GM12878 (cell line): ENCODE data around the gene DCTN2. TPM values are rescaled to one million over a fixed set of nuclear protein-coding genes. Genes with fewer than 3 reads are reported as not detected.

Experiments used
- ATAC-seq: fragments of 200-7000 bp; cut with Tn5 transposase; 3 replicates; pipeline ENCODE4 v1.9.1; 2020; ENCODE audit warnings: mild to moderate bottlenecking, moderate library complexity
- BruUV-seq: library from RNA; stranded (reverse); fragments of 400-500 nt; replicated peaks from 2 replicates; lab custom pipeline; 2021; lab: Mats Ljungman, UMichigan
- CTCF ChIA-PET: fragments of 300-600 bp; sonication (Branson Sonifier 250); formaldehyde crosslinking; extraction: SDS; loops from one replicate; lab custom pipeline; 2021; ENCODE audit warnings: inconsistent platforms; lab: Yijun Ruan, JAX
- POLR2A ChIA-PET: fragments of 350-600 bp; formaldehyde crosslinking; extraction: SDS; loops from one replicate; lab custom pipeline; 2021; ENCODE audit warnings: inconsistent platforms; lab: Charles Lee
- RAD21 ChIA-PET: fragments of 300-600 bp; sonication (Branson Sonifier 250); formaldehyde crosslinking; loops from one replicate; lab custom pipeline; 2023; ENCODE audit warnings: antibody characterized with exemption; ENCODE audit not compliant: unreplicated experiment; lab: Charles Lee
- SMC1A ChIA-PET: fragments of 300-600 bp; sonication (Branson Sonifier 250); formaldehyde crosslinking; loops from one replicate; lab custom pipeline; 2023; ENCODE audit not compliant: unreplicated experiment, uncharacterized antibody; lab: Charles Lee
- DNase-seq: peaks from one replicate; pipeline ENCODE4 v3.0.0-alpha.2; 2011; ENCODE audit warnings: low read depth, low spot score
- FAIRE-seq: peaks from 3 replicates; lab custom pipeline; 2011; peaks lifted over from hg19 to GRCh38; lab: Jason Lieb, UNC
- H2AFZ ChIP-seq: 2 replicates; pipeline ENCODE4 v1.6.0; 2011; ENCODE audit warnings: low read depth, low read length, control low read depth; ENCODE audit not compliant: control insufficient read depth
- H3K27ac ChIP-seq: 2 replicates; pipeline ENCODE4 v1.5.1; 2011; ENCODE audit warnings: control low read depth; ENCODE audit not compliant: control insufficient read depth, insufficient read depth
- H3K27me3 ChIP-seq, 2 experiments: replicated peaks in 1 of 2; 2 replicates each; pipeline versions ENCODE4 v1.6.0 to v1.6.1; 2011; ENCODE audit warnings: low read length in 1 of 2; ENCODE audit not compliant: control insufficient read depth in 2 of 2, insufficient read depth in 2 of 2
- H3K36me3 ChIP-seq, 2 experiments: 2 replicates each; pipeline ENCODE4 v1.5.1; 2011; ENCODE audit warnings: low read length in 1 of 2; ENCODE audit not compliant: control insufficient read depth in 2 of 2, insufficient read depth in 2 of 2
- H3K4me1 ChIP-seq: 2 replicates; pipeline ENCODE4 v1.6.1; 2011; ENCODE audit warnings: mild to moderate bottlenecking, low read length, moderate library complexity, mixed read lengths; ENCODE audit not compliant: control insufficient read depth, insufficient read depth
- H3K4me2 ChIP-seq: 2 replicates; pipeline ENCODE4 v1.6.0; 2011; ENCODE audit warnings: control low read depth; ENCODE audit not compliant: control insufficient read depth, insufficient read depth
- H3K4me3 ChIP-seq: fragments of 200-600 bp; sonication (generic); 2 replicates; pipeline ENCODE4 v1.5.1; 2016
- H3K79me2 ChIP-seq: 2 replicates; pipeline ENCODE4 v1.6.0; 2011; ENCODE audit warnings: low read length; ENCODE audit not compliant: control insufficient read depth, insufficient read depth
- H3K9ac ChIP-seq: 2 replicates; pipeline ENCODE4 v1.8.0; 2011; ENCODE audit warnings: low read length, control low read depth, mixed read lengths; ENCODE audit not compliant: control insufficient read depth, insufficient read depth
- H3K9me3 ChIP-seq: replicated peaks from 3 replicates; pipeline ENCODE4 v1.5.1; 2011; ENCODE audit warnings: mild to moderate bottlenecking, low read length; ENCODE audit not compliant: control insufficient read depth, insufficient read depth
- H4K20me1 ChIP-seq: 2 replicates; pipeline ENCODE4 v1.6.0; 2011; ENCODE audit not compliant: control insufficient read depth, insufficient read depth
- CHD1 ChIP-seq: IDR thresholded peaks from 2 replicates; pipeline ENCODE4 v1.6.1; 2012; ENCODE audit warnings: low read depth, low read length, improper control_type of control experiment
- CREB1 ChIP-seq: IDR thresholded peaks from 2 replicates; pipeline ENCODE4 v1.6.1; 2012; ENCODE audit warnings: low read depth, mild to moderate bottlenecking, inconsistent platforms
- FOXM1 ChIP-seq: IDR thresholded peaks from 2 replicates; pipeline ENCODE4 v1.6.1; 2012; ENCODE audit warnings: low read depth, mild to moderate bottlenecking, inconsistent platforms, low read length, moderate library complexity
- HSF1 ChIP-seq: fragments of 150-350 bp; IDR thresholded peaks from 2 replicates; pipeline ENCODE4 v1.6.1; 2014; ENCODE audit warnings: mild to moderate bottlenecking, low read depth, low read length
- MTA2 ChIP-seq: fragments of 450-650 bp; IDR thresholded peaks from 2 replicates; pipeline ENCODE4 v1.6.1; 2016; ENCODE audit warnings: low read depth, mild to moderate bottlenecking, moderate library complexity
- NFYA ChIP-seq: IDR thresholded peaks from 2 replicates; pipeline ENCODE4 v1.6.1; 2011; ENCODE audit warnings: low read depth, mild to moderate bottlenecking, low read length, improper control_type of control experiment, borderline replicate concordance
- NFYB ChIP-seq: IDR thresholded peaks from 2 replicates; pipeline ENCODE4 v1.6.1; 2011; ENCODE audit warnings: low read depth, mild to moderate bottlenecking, low read length, improper control_type of control experiment, moderate library complexity; ENCODE audit not compliant: insufficient read depth
- POLR2AphosphoS5 ChIP-seq: IDR thresholded peaks from 2 replicates; pipeline ENCODE4 v1.6.1; 2011; ENCODE audit warnings: mild to moderate bottlenecking, low read length, inconsistent platforms
- SIN3A ChIP-seq: IDR thresholded peaks from 2 replicates; pipeline ENCODE4 v1.6.1; 2012; ENCODE audit warnings: low read depth, low read length, improper control_type of control experiment
- USF2 ChIP-seq: IDR thresholded peaks from 2 replicates; pipeline ENCODE4 v1.6.1; 2011; ENCODE audit warnings: low read depth, low read length, improper control_type of control experiment, borderline replicate concordance
- WGBS: methylation state at CpG from one replicate; pipeline ENCODE4 v1.1.6; 2016; ENCODE audit warnings: low lambda C conversion rate; ENCODE audit not compliant: insufficient replicate concordance, insufficient coverage; ENCODE audit errors: missing lambda C conversion rate; 5-methylcytosine and 5-hydroxymethylcytosine counted together
- in situ Hi-C: fragments of 300-500 bp; cut with MboI; formaldehyde crosslinking; loops from 9 replicates; pipeline ENCODE4 v1.14.3; 2018; ENCODE audit warnings: mixed read lengths
- intact Hi-C: fragments of 100-400 bp; cut with micrococcal nuclease; formaldehyde crosslinking; loops from one replicate; pipeline ENCODE4 v1.14.2; 2022; ENCODE audit not compliant: unreplicated experiment
- polyA plus RNA-seq, 11 experiments: library from polyadenylated mRNA; depleted of rRNA in 4 of 11; unstranded in 6 of 11; stranded (reverse) in 5 of 11; fragments of >200 nt; fragmentation: Nextera tagmentation in 4 of 11; fragmentation: Illumina TruSeq in 1 of 11; extraction: Ambion mirVana in 4 of 11; extraction: Trizol in 1 of 11; gene quantifications; 1 replicate in 1 of 11; 2 replicates in 10 of 11; pipeline versions ENCODE4 v1.2.1 to v1.2.3, GENCODE V29; 2011 to 2016; ENCODE audit warnings: inconsistent platforms in 2 of 11, missing spikeins in 2 of 11, low read depth in 1 of 11
- total RNA-seq, 4 experiments: library from RNA; depleted of rRNA in 3 of 4; stranded (reverse); fragments of >200 nt in 3 of 4; fragmentation: Illumina TruSeq in 1 of 4; extraction: Trizol in 1 of 4; gene quantifications; 2 replicates each; pipeline versions ENCODE4 v1.2.1 to v1.2.3, GENCODE V29; 2013 to 2021
- TF ChIP-seq, protein P1 (sequence below): IDR thresholded peaks from 2 replicates; pipeline ENCODE4 v1.6.1; 2012; ENCODE audit warnings: improper control_type of control experiment, low read depth, low read length; ENCODE audit not compliant: insufficient replicate concordance

Gene DCTN2
- total and polyA plus RNA-seq, 10 of the 15 experiments (the other 5 are each of a cell fraction or from before 2014, with no cell fraction given), result 32.3 to 171 (median 100) TPM

DNA sequence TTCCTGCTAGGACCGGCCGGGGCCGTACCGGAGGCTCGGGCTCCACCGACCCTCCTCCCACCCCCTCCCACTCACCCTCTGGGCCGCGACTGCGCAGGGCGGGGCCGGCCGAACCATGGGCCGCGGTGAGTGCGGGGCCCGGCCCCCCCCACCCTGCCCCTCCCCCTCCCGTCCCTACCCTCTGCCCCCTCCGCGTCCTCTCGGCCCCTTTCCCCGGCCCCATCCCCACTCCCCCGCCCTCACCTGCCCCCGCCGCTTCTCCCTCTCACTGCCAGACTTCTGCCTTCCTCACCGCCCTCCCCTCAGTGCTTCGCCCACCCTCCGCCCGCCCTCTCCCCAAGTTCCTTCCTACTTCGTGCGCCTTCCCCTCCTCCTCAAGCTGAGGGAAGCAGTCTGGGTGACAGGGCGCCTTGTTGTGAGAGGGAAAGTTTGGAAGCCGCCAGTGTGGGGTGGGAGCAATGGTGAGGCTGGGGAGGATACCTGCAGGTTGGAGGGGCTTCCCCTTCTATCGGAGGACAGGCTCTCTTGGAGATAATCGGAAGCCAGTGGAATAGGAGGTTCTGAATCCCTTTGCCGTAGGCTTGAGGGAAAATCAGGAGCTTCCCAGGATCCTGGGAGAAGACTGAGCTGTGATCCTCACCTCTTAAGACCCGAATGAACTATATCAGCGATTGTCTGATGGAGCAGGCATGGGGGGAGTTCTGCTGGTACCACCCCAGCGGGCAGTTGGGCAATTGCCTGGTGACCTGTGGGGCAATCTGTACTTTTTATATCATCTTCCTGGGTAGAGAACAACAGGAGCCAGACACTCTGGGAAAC lies 23.9 kb downstream of the DCTN2 start (continued):
- TF ChIP-seq FOXM1 (no peak), POLR2AphosphoS5 (peak; percentile 28; the same call in 1 of the 2 replicates), SIN3A (0 out of 2 replicates have a peak, but pooled peaks have one; percentile 44), NFYB (no peak), CREB1 (peak; percentile 8; the same call in 1 of the 2 replicates)

- peak within 1 kb of the TSS; percentile 99 for H3K4me3 ChIP-seq
- H3K27ac ChIP-seq, result peak within 1 kb of the TSS; percentile 99
- no peaks in the 10 kb centered on the region for H3K9me3 ChIP-seq
- ChIA-PET CTCF (interaction anchor here (2.1 to 2.6 kb wide), 2 partner anchors 46 to 63 kb away, joined by 14 to 16 read pairs; partner anchors contain the start of gene GLI1), SMC1A (interaction anchor here (1.2 kb wide), 1 partner anchor 64 kb away, joined by 4 read pairs; no protein-coding TSS in a partner anchor), RAD21 (no interaction called here), POLR2A (interaction anchor here (2.2 kb wide), 1 partner anchor 23 kb away, joined by 11 read pairs; no protein-coding TSS in a partner anchor)
- ATAC-seq (peak; percentile 46), FAIRE-seq (peak; percentile 97), DNase-seq (peak; percentile 86)
- peaks cover 50% of the 10 kb centered on the region for H3K79me2 ChIP-seq
- peak within 1 kb of the TSS; percentile 86 for H2AFZ ChIP-seq
- peak within 1 kb of the TSS; percentile 96 for H3K4me2 ChIP-seq
- intact Hi-C loops (loop anchor here (2.0 to 5.0 kb wide), 3 partner anchors 25 to 60 kb away; partner anchors contain the start of genes ARHGAP9 and DCTN2), in situ Hi-C loops (no loop called here)
- no peaks in the 10 kb centered on the region for H4K20me1 ChIP-seq
- H3K4me1 ChIP-seq, result peaks cover 29% of the 10 kb centered on the region
- 1% methylated on average over 35 of the region's 57 CpGs for WGBS
- H3K27me3 ChIP-seq, result no peaks in the 10 kb centered on the region
- no TSS peak for BruUV-seq
- peaks cover 13 to 14% of the 10 kb centered on the region in 2 experiments; a peak in 3 of 4 replicates for H3K36me3 ChIP-seq
- peak within 1 kb of the TSS; percentile 91 for H3K9ac ChIP-seq
- TF ChIP-seq NFYA (no peak), MTA2 (peak; percentile 70), USF2 (peak; percentile 53), CHD1 (no peak), HSF1 (no peak)
- TF ChIP-seq, protein P1, sequence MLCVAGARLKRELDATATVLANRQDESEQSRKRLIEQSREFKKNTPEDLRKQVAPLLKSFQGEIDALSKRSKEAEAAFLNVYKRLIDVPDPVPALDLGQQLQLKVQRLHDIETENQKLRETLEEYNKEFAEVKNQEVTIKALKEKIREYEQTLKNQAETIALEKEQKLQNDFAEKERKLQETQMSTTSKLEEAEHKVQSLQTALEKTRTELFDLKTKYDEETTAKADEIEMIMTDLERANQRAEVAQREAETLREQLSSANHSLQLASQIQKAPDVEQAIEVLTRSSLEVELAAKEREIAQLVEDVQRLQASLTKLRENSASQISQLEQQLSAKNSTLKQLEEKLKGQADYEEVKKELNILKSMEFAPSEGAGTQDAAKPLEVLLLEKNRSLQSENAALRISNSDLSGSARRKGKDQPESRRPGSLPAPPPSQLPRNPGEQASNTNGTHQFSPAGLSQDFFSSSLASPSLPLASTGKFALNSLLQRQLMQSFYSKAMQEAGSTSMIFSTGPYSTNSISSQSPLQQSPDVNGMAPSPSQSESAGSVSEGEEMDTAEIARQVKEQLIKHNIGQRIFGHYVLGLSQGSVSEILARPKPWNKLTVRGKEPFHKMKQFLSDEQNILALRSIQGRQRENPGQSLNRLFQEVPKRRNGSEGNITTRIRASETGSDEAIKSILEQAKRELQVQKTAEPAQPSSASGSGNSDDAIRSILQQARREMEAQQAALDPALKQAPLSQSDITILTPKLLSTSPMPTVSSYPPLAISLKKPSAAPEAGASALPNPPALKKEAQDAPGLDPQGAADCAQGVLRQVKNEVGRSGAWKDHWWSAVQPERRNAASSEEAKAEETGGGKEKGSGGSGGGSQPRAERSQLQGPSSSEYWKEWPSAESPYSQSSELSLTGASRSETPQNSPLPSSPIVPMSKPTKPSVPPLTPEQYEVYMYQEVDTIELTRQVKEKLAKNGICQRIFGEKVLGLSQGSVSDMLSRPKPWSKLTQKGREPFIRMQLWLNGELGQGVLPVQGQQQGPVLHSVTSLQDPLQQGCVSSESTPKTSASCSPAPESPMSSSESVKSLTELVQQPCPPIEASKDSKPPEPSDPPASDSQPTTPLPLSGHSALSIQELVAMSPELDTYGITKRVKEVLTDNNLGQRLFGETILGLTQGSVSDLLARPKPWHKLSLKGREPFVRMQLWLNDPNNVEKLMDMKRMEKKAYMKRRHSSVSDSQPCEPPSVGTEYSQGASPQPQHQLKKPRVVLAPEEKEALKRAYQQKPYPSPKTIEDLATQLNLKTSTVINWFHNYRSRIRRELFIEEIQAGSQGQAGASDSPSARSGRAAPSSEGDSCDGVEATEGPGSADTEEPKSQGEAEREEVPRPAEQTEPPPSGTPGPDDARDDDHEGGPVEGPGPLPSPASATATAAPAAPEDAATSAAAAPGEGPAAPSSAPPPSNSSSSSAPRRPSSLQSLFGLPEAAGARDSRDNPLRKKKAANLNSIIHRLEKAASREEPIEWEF, result no peak
Observed at GRCh38 chr12:57522011-57522886, 24.7 kb downstream of the DCTN2 start, which contains the start of gene MBD6. Gene MBD6, plus strand, starts transcription at chr12:57522824. Its CDS starts 1,480 bp downstream, at chr12:57524304.
